GM12878 (cell line): Measurements from ENCODE around the gene ATOSB. TPM values are rescaled to one million over a fixed set of nuclear protein-coding genes. Genes with fewer than 3 reads are reported as not detected.

Source experiments
- CBX5 ChIP-seq: sonication (generic); IDR thresholded peaks from 2 replicates; pipeline ENCODE4 v1.6.1; 2016; ENCODE audit warnings: low read depth, moderate library complexity, mild to moderate bottlenecking, inconsistent platforms
- CHD1 ChIP-seq: IDR thresholded peaks from 2 replicates; pipeline ENCODE4 v1.6.1; 2012; ENCODE audit warnings: low read depth, low read length, improper control_type of control experiment
- EP300 ChIP-seq, 2 experiments: fragments of 150-350 bp in 1 of 2; IDR thresholded peaks; 2 replicates each; pipeline ENCODE4 v1.6.1; 2011 to 2012; ENCODE audit warnings: low read depth in 2 of 2, low read length in 2 of 2, borderline replicate concordance in 1 of 2, improper control_type of control experiment in 1 of 2, inconsistent platforms in 1 of 2; ENCODE audit not compliant: control insufficient read depth in 1 of 2
- ESRRA ChIP-seq: IDR thresholded peaks from 2 replicates; pipeline ENCODE4 v1.6.1; 2012; ENCODE audit warnings: mild to moderate bottlenecking, low read length, improper control_type of control experiment
- FOS ChIP-seq: IDR thresholded peaks from 3 replicates; pipeline ENCODE4 v1.6.1; 2011; ENCODE audit warnings: borderline replicate concordance; ENCODE audit not compliant: insufficient read length; ENCODE audit errors: extremely low read depth
- NFYB ChIP-seq: IDR thresholded peaks from 2 replicates; pipeline ENCODE4 v1.6.1; 2011; ENCODE audit warnings: low read depth, mild to moderate bottlenecking, low read length, improper control_type of control experiment, moderate library complexity; ENCODE audit not compliant: insufficient read depth
- RFX5 ChIP-seq: IDR thresholded peaks from 2 replicates; pipeline ENCODE4 v1.6.1; 2011; ENCODE audit warnings: low read depth, low read length, improper control_type of control experiment
- SIN3A ChIP-seq: IDR thresholded peaks from 2 replicates; pipeline ENCODE4 v1.6.1; 2012; ENCODE audit warnings: low read depth, low read length, improper control_type of control experiment
- SMAD5 ChIP-seq: IDR thresholded peaks from 2 replicates; pipeline ENCODE4 v1.6.1; 2016; ENCODE audit warnings: antibody characterized with exemption, low read depth
- SP1 ChIP-seq: IDR thresholded peaks from one replicate; pipeline ENCODE4 v1.6.1; 2011; ENCODE audit warnings: low read depth, low read length
- SREBF1 ChIP-seq: IDR thresholded peaks from 2 replicates; pipeline ENCODE4 v1.6.1; 2012; ENCODE audit warnings: mild to moderate bottlenecking, low read length
- polyA plus RNA-seq, 11 experiments: library from polyadenylated mRNA; depleted of rRNA in 4 of 11; unstranded in 6 of 11; stranded (reverse) in 5 of 11; fragments of >200 nt; fragmentation: Nextera tagmentation in 4 of 11; fragmentation: Illumina TruSeq in 1 of 11; extraction: Ambion mirVana in 4 of 11; extraction: Trizol in 1 of 11; gene quantifications; 1 replicate in 1 of 11; 2 replicates in 10 of 11; pipeline versions ENCODE4 v1.2.1 to v1.2.3, GENCODE V29; 2011 to 2016; ENCODE audit warnings: inconsistent platforms in 2 of 11, missing spikeins in 2 of 11, low read depth in 1 of 11
- total RNA-seq, 4 experiments: library from RNA; depleted of rRNA in 3 of 4; stranded (reverse); fragments of >200 nt in 3 of 4; fragmentation: Illumina TruSeq in 1 of 4; extraction: Trizol in 1 of 4; gene quantifications; 2 replicates each; pipeline versions ENCODE4 v1.2.1 to v1.2.3, GENCODE V29; 2013 to 2021
- TF ChIP-seq, protein P1 (sequence below), 3 experiments: IDR thresholded peaks in 2 of 3; conservative IDR thresholded peaks in 1 of 3; 2 replicates each; pipeline ENCODE4 v1.5.1; 2011; ENCODE audit warnings: low read depth in 3 of 3, low read length in 3 of 3, mild to moderate bottlenecking in 3 of 3, control low read depth in 2 of 3, moderate library complexity in 2 of 3, inconsistent platforms in 1 of 3, mixed read lengths in 1 of 3; ENCODE audit not compliant: control insufficient read depth in 2 of 3, insufficient read depth in 1 of 3; ENCODE audit errors: extremely low read depth in 1 of 3
- TF ChIP-seq, protein P2 (sequence below): fragments of 450-650 bp; IDR thresholded peaks from 2 replicates; pipeline ENCODE4 v1.6.1; 2017; ENCODE audit warnings: mild to moderate bottlenecking, moderate library complexity
- TF ChIP-seq, protein P3 (sequence below): fragments of 450-650 bp; IDR thresholded peaks from 2 replicates; pipeline ENCODE4 v1.6.1; 2017; ENCODE audit warnings: mild to moderate bottlenecking
- TF ChIP-seq, protein P4 (sequence below): IDR thresholded peaks from 2 replicates; pipeline ENCODE4 v1.6.1; 2012; ENCODE audit warnings: low read depth, low read length, improper control_type of control experiment
- TF ChIP-seq, protein P5 (sequence below): fragments of 450-650 bp; IDR thresholded peaks from 2 replicates; pipeline ENCODE4 v1.6.1; 2014; ENCODE audit warnings: mild to moderate bottlenecking
- TF ChIP-seq, protein P6 (sequence below): fragments of 450-650 bp; IDR thresholded peaks from 2 replicates; pipeline ENCODE4 v1.6.1; 2016; ENCODE audit warnings: mild to moderate bottlenecking

Gene ATOSB
- total and polyA plus RNA-seq, 10 of the 15 experiments (the other 5 are each of a cell fraction or from before 2014, with no cell fraction given): 0.60 to 5.4 (median 2.5) TPM

DNA sequence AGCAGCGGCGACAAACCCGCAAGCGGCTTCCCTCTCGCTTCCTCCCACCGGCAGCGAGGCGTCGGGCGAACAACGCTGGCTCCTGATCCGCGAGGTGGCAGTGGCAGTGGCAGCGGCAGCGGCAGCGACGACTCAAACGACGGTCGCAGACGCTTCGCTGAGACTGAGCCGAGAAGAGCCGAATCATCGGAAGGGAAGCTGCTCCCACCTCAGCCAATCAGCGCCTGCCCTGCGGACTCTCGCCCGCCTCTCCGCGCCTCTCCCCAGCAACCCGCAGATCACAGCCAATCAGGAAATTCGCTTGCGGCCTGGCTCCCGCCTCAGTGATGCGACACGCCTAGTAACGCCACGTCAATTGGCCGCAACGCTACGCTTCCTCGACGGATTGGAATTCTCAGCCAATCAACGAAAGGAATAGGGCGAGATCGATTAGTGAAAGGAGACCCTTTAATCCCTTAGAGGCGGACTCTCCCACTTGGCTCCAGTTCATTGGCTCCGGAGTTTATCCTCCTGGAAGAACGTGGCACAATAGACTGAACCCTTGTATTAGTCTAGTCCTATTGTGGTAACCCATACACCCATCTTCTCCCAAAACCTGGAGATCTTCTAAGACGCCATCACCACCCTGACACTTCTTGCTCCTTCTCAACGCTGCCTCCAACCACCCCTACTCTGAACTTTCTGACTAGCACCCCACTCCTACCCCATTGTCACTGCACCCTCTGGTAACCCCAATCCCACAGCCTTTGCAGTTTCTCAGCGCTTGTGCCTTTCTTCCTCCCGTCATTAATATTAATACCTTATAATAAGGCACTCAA is 43.0 kb downstream of the ATOSB start, which contains the start of gene VCP (continued):
- 0 out of 2 replicates have a peak, but pooled peaks have one; percentile 60 for TF ChIP-seq CHD1
- TF ChIP-seq EP300 (IDR thresholded peaks at IDR 0.05; ENCODE audit: borderline replicate concordance in 1 of 2, control insufficient read depth in 1 of 2, low read depth in 2 of 2, low read length in 2 of 2): no peak; a peak in 1 of 4 replicates
- peak; percentile 39; the same call in 1 of the 2 replicates for TF ChIP-seq SREBF1
- TF ChIP-seq, protein P1, sequence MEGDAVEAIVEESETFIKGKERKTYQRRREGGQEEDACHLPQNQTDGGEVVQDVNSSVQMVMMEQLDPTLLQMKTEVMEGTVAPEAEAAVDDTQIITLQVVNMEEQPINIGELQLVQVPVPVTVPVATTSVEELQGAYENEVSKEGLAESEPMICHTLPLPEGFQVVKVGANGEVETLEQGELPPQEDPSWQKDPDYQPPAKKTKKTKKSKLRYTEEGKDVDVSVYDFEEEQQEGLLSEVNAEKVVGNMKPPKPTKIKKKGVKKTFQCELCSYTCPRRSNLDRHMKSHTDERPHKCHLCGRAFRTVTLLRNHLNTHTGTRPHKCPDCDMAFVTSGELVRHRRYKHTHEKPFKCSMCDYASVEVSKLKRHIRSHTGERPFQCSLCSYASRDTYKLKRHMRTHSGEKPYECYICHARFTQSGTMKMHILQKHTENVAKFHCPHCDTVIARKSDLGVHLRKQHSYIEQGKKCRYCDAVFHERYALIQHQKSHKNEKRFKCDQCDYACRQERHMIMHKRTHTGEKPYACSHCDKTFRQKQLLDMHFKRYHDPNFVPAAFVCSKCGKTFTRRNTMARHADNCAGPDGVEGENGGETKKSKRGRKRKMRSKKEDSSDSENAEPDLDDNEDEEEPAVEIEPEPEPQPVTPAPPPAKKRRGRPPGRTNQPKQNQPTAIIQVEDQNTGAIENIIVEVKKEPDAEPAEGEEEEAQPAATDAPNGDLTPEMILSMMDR (IDR thresholded peaks at IDR 0.05 in 2 of 3, conservative IDR thresholded peaks at IDR 0.05 in 1 of 3; ENCODE audit: control insufficient read depth in 2 of 3, extremely low read depth in 1 of 3, insufficient read depth in 1 of 3, low read depth in 3 of 3, low read length in 3 of 3): 0 out of 6 replicates have a peak, but pooled peaks of 1 of the 3 experiments have one; percentile 10
- peak; percentile 92; the same call in 1 of the 2 replicates for TF ChIP-seq SMAD5
- TF ChIP-seq, protein P2, sequence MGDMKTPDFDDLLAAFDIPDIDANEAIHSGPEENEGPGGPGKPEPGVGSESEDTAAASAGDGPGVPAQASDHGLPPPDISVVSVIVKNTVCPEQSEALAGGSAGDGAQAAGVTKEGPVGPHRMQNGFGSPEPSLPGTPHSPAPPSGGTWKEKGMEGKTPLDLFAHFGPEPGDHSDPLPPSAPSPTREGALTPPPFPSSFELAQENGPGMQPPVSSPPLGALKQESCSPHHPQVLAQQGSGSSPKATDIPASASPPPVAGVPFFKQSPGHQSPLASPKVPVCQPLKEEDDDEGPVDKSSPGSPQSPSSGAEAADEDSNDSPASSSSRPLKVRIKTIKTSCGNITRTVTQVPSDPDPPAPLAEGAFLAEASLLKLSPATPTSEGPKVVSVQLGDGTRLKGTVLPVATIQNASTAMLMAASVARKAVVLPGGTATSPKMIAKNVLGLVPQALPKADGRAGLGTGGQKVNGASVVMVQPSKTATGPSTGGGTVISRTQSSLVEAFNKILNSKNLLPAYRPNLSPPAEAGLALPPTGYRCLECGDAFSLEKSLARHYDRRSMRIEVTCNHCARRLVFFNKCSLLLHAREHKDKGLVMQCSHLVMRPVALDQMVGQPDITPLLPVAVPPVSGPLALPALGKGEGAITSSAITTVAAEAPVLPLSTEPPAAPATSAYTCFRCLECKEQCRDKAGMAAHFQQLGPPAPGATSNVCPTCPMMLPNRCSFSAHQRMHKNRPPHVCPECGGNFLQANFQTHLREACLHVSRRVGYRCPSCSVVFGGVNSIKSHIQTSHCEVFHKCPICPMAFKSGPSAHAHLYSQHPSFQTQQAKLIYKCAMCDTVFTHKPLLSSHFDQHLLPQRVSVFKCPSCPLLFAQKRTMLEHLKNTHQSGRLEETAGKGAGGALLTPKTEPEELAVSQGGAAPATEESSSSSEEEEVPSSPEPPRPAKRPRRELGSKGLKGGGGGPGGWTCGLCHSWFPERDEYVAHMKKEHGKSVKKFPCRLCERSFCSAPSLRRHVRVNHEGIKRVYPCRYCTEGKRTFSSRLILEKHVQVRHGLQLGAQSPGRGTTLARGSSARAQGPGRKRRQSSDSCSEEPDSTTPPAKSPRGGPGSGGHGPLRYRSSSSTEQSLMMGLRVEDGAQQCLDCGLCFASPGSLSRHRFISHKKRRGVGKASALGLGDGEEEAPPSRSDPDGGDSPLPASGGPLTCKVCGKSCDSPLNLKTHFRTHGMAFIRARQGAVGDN: peak; percentile 12; the same call in 1 of the 2 replicates
- TF ChIP-seq, protein P3, sequence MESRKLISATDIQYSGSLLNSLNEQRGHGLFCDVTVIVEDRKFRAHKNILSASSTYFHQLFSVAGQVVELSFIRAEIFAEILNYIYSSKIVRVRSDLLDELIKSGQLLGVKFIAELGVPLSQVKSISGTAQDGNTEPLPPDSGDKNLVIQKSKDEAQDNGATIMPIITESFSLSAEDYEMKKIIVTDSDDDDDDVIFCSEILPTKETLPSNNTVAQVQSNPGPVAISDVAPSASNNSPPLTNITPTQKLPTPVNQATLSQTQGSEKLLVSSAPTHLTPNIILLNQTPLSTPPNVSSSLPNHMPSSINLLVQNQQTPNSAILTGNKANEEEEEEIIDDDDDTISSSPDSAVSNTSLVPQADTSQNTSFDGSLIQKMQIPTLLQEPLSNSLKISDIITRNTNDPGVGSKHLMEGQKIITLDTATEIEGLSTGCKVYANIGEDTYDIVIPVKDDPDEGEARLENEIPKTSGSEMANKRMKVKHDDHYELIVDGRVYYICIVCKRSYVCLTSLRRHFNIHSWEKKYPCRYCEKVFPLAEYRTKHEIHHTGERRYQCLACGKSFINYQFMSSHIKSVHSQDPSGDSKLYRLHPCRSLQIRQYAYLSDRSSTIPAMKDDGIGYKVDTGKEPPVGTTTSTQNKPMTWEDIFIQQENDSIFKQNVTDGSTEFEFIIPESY: peak; percentile 51; the same call in 1 of the 2 replicates
- TF ChIP-seq NFYB: peak; percentile 97
- TF ChIP-seq, protein P4, sequence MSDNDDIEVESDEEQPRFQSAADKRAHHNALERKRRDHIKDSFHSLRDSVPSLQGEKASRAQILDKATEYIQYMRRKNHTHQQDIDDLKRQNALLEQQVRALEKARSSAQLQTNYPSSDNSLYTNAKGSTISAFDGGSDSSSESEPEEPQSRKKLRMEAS: peak; percentile 59; the same call in 1 of the 2 replicates
- TF ChIP-seq CBX5: no peak
- TF ChIP-seq, protein P5, sequence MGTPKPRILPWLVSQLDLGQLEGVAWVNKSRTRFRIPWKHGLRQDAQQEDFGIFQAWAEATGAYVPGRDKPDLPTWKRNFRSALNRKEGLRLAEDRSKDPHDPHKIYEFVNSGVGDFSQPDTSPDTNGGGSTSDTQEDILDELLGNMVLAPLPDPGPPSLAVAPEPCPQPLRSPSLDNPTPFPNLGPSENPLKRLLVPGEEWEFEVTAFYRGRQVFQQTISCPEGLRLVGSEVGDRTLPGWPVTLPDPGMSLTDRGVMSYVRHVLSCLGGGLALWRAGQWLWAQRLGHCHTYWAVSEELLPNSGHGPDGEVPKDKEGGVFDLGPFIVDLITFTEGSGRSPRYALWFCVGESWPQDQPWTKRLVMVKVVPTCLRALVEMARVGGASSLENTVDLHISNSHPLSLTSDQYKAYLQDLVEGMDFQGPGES: peak; percentile 94
- peak; percentile 98 for TF ChIP-seq SP1
- peak; percentile 69 for TF ChIP-seq FOS
- TF ChIP-seq, protein P6, sequence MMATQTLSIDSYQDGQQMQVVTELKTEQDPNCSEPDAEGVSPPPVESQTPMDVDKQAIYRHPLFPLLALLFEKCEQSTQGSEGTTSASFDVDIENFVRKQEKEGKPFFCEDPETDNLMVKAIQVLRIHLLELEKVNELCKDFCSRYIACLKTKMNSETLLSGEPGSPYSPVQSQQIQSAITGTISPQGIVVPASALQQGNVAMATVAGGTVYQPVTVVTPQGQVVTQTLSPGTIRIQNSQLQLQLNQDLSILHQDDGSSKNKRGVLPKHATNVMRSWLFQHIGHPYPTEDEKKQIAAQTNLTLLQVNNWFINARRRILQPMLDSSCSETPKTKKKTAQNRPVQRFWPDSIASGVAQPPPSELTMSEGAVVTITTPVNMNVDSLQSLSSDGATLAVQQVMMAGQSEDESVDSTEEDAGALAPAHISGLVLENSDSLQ: peak; percentile 98
- TF ChIP-seq RFX5: peak; percentile 100
- TF ChIP-seq SIN3A: peak; percentile 59; the same call in 1 of the 2 replicates
- peak; percentile 14; the same call in 1 of the 2 replicates for TF ChIP-seq ESRRA
